Cardiac septum (tissue), 1 donor: ENCODE data around the gene ONECUT1. TPM values are rescaled to one million over a fixed set of nuclear protein-coding genes. Genes with fewer than 3 reads are reported as not detected.

Experiments
- DNase-seq: peaks from one replicate; pipeline ENCODE4 v3.0.0-alpha.2; 2020; ENCODE audit warnings: low spot score
- intact Hi-C: fragments of 100-400 bp; cut with DNase I; formaldehyde crosslinking; loops from one replicate; pipeline ENCODE4 v1.14.0; 2022
- total RNA-seq: library from RNA; stranded (reverse); fragmentation: NEBNext Ultra II Directional; extraction: Animal tissue kit (Norgen Biotek cat#: 25700); gene quantifications from one replicate; pipeline ENCODE4 v1.2.1, GENCODE V29; 2021
- donor health status: DM: no; HTN: no; CAD: no.

ONECUT1 gene
- total RNA-seq, 1 donor from 2014 or later = not detected

DNA sequence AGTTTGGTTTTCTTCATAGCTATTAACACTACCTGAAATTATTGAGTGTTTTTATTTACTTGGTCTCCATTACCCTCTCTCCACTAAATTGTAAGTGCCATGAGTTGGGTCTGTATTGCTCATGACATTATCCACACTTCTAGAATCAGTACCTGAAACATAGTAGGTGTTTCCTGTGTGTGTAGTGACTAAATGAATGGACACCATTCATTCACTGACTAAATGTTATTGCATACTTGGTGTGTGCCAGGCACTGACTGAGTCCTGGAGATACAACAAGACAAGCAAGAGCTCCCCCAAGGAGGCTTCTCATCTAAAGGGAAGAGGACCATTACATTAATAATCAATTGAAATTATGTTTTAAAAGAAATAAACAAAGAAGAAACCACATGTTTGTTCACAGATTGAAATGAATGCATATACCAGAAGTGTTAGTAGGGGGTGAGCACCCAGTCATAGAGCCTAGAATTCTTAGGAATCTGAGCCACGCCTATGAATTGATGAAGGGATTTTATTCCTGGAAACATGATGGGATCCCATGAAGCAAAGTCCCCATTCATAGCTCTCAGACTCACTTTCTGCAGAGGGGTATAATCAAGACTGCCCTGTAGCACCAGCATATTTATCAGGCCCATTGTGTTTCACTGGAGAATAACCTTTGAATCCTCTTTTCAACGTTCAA, 79.3 kb downstream of the ONECUT1 start:
- intact Hi-C loops = no loop called here
- no peak for DNase-seq

- intact Hi-C loops = no loop called here
- no peak for DNase-seq
These were observed 80.0 kb downstream of the ONECUT1 start for GRCh38 chr15:52710050-52710707.

GRCh38 chr15:52709187-52709981, 80.8 kb downstream of the ONECUT1 start:
- intact Hi-C loops = no loop called here
- no peak for DNase-seq

Other genes with a start within 250 kb of the ONECUT1 start
- 131 TPM for gene ARPP19, start 221.3 kb downstream of the ONECUT1 start, total RNA-seq
- gene ATOSA, start 110.9 kb downstream of the ONECUT1 start, total RNA-seq = 31.5 TPM